Activated CD8-positive, alpha-beta memory T cell treated with anti-CD3 and anti-CD28 coated beads for 24 hours (primary cell): ENCODE results near the gene RHBDL1.

Source experiments
- DNase-seq: peaks from one replicate; pipeline ENCODE4 v3.0.0-alpha.2; 2020

The RHBDL1 gene

DNA sequence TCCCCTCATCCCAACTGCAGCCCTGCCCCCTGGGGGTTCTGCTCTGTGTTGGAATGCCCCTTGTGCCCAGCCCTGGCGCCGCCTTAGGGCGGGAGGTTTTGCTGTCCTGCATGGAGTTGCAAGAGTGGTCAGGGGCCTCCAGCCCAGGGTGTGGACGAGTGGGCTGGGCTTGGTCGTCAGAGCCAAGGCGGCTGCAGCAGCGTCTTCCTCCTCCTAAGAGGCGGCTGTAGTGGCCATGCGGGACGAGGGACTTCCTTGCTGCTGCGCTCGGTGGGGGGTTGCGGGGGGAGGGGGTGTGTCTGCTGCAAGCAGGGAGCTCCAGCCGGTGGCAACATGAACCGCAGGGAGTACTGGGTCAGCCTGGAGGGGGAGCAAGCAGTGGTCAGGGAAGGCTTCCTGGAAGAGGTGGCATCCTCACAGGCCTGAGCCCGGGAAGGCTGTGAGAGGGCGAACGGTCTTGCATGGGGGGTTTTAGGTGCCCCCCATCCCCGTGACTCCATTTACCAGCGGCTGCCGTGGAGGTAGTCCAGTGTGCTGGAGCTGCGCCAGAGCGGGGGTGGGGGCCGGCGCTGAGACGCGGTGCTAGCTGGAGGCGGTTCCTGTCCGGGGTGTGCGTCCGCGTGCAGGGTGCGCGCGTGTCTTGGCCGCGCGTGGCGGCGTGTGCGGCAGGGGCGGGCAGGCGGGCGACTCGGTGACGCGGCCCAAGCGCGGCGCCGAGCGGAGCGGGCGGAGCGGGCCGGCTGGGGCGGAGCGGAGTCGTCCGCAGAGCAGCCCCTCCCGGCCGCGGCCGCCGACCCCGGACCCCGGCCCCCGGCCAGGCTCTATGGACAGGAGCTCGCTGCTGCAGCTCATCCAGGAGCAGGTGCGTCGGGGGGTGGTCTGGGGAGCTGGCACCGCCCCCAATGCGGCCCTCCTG is at the start of gene RHBDL1:
TSS of gene RHBDL1 (plus strand) at position 704 of the 916 bp plus-strand sequence. CDS start at position 824, 120 bp downstream.
- DNase-seq: peak; percentile 67

DNA sequence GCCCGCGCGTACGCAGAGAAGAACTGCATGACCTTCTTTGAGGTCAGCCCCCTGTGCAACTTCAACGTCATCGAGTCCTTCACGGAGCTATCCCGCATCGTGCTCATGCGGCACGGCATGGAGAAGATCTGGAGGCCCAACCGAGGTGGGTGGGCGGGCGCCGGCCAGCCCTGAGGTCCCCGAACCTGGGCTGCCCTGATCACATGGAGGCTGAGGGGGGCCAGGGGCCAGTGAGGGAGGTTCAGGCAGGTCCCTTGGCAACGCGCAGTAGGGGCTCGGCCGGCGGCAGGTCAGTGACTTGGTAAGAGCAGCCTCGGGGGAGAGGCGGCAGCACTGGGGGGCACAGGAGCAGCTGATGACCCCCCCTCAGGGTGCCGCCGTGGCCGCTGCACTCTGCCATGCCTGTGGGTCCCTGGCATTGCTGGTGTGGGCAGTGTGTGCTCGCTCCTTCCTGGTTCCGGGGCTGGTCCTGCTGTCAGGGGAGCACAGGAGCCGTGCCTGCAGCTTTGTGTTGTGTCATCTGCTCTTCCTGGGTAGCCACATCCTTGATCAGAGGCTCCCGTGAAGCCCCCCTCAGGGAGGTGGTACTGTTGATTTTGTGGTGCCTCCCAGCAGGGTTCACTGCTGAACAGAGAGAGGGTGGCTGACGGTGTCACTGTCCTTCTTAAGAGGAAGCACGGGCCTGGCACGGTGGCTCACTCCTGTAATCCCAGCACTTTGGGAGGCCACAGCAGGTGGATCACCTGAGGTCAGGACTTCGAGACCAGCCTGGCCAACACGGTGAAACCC is 49.3 kb upstream of the RHBDL1 start:
- DNase-seq: no peak

- no peak for DNase-seq
These were observed 48.6 kb upstream of the RHBDL1 start for GRCh38 chr16:626787-627453.

GRCh38 chr16:627454-628239 is 47.8 kb upstream of the RHBDL1 start:
- DNase-seq: no peak

- DNase-seq: no peak
These were observed 47.0 kb upstream of the RHBDL1 start for GRCh38 chr16:628321-629061.

- no peak for DNase-seq
These were observed 46.2 kb upstream of the RHBDL1 start for GRCh38 chr16:629185-629832.

GRCh38 chr16:629833-630248 is 45.6 kb upstream of the RHBDL1 start:
- no peak for DNase-seq

DNA sequence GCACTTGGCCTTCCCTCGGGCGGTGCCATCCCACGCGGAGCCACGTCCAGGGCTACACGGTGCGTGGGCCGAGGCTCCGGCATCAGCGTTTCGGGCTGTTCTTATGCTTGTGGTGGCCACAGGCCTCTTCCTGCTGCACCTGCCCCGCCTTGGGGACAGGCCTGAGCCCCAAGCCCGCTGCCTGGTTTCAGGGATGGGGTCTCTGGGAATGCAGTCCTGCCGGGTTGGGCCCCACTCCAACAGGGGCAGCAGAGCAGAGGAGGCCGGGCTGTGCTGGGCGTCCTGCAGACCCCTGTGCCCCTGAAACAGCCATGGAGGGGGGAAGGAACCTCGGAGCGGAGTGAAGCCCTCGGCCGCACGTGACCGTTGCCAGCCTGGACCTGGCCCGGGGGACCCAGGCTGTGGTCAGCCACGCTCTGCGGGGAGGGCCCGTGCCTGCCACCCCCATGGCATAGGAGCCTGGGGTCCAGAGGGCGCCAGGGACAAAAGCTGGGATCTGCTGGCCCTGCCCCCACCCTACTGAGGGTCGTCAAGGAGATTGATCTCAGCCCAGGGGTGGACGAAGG is 45.1 kb upstream of the RHBDL1 start:
- no peak for DNase-seq

DNA sequence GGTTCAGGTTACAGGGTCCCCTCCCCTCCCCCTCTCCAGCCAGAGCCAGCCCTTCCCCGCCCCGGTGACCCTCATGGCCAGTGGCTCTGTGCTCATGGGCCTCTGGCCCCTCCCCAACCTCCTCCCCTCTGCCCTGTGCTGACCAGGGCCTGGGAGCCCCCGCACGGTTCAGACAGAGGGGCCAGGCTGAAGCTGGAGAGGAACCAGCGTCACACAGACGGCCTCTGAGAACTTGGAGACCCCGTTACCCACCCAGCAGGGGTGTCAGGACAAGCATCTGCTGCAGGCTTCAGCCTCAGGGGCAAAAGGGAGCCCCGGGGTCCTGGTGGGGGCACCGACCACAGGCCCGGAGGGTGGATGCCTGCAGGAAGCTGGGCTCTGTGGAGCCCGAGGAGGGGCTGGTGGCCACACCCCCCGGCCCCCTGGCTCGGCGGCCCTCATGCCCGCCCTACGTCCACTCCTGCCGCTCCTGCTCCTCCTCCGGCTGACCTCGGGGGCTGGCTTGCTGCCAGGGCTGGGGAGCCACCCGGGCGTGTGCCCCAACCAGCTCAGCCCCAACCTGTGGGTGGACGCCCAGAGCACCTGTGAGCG is 44.6 kb upstream of the RHBDL1 start, which contains the start of gene WFIKKN1:
TSS of gene WFIKKN1 (plus strand) at position 171 of the 591 bp plus-strand sequence. CDS start at position 440, 269 bp downstream.
- DNase-seq: no peak

DNA sequence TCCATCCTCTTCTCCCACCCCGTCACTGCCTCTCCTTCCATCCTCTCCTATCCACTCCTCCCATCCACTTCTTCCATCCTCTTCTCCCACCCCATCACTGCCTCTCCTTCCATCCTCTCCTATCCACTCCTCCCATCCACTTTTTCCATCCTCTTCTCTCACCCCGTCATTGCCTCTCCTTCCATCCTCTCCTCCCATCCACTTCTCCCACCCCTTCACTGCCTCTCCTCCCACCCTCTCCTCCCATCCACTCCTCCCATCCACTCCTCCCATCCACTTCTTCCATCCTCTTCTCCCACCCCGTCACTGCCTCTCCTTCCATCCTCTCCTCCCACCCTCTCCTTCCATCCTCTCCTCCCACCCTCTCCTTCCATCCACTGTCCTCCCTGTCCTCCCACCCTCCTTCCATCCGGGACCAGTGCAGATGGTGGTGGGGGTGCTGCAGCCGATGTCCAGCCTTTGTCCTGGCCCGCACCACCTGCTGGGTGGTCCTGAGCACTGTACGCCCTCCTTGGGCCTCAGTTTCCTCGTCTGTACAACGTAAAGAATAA is 43.6 kb upstream of the RHBDL1 start:
- DNase-seq: no peak

DNA sequence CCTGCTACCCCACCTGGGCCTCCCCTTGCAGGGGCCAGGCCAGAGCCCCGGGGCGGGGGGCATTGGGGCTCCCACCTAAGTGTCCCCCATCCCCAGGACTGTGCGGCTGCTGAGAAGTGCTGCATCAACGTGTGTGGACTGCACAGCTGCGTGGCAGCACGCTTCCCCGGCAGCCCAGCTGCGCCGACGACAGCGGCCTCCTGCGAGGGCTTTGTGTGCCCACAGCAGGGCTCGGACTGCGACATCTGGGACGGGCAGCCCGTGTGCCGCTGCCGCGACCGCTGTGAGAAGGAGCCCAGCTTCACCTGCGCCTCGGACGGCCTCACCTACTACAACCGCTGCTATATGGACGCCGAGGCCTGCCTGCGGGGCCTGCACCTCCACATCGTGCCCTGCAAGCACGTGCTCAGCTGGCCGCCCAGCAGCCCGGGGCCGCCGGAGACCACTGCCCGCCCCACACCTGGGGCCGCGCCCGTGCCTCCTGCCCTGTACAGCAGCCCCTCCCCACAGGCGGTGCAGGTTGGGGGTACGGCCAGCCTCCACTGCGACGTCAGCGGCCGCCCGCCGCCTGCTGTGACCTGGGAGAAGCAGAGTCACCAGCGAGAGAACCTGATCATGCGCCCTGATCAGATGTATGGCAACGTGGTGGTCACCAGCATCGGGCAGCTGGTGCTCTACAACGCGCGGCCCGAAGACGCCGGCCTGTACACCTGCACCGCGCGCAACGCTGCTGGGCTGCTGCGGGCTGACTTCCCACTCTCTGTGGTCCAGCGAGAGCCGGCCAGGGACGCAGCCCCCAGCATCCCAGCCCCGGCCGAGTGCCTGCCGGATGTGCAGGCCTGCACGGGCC is 42.8 kb upstream of the RHBDL1 start:
- DNase-seq: no peak

- DNase-seq: no peak
These were observed 42.0 kb upstream of the RHBDL1 start for GRCh38 chr16:633336-634050.

GRCh38 chr16:634051-634670 is 41.3 kb upstream of the RHBDL1 start:
- DNase-seq: no peak

GRCh38 chr16:634996-635395 is 40.5 kb upstream of the RHBDL1 start:
- no peak for DNase-seq

- no peak for DNase-seq
These were observed 39.8 kb upstream of the RHBDL1 start for GRCh38 chr16:635573-636205.

- DNase-seq: peak; percentile 100
These were observed 39.0 kb upstream of the RHBDL1 start, which contains the start of gene METTL26 for GRCh38 chr16:636206-637080. Gene METTL26, minus strand, starts transcription at chr16:636305. Its CDS starts 15 bp downstream, at chr16:636290.
